AG09309 (cell line): ENCODE results near the gene IQSEC1.

Experiments used
- DNase-seq: peaks from one replicate; pipeline ENCODE4 v3.0.0-alpha.2; 2010; ENCODE audit warnings: low read depth
- H3K4me3 ChIP-seq: 2 replicates; pipeline ENCODE4 v1.5.1; 2011; ENCODE audit warnings: mild to moderate bottlenecking, low read depth, low read length, moderate library complexity; ENCODE audit not compliant: control insufficient read depth
- TF ChIP-seq, protein P1 (sequence below): IDR thresholded peaks from 2 replicates; pipeline ENCODE4 v1.5.1; 2011; ENCODE audit warnings: mild to moderate bottlenecking, low read depth, low read length, inconsistent platforms; ENCODE audit not compliant: insufficient read depth, control insufficient read depth; ENCODE audit errors: missing control alignments

The IQSEC1 gene

GRCh38 chr3:12898290-12898964, 174.8 kb downstream of the IQSEC1 start:
- DNase-seq = no peak
- TF ChIP-seq, protein P1, sequence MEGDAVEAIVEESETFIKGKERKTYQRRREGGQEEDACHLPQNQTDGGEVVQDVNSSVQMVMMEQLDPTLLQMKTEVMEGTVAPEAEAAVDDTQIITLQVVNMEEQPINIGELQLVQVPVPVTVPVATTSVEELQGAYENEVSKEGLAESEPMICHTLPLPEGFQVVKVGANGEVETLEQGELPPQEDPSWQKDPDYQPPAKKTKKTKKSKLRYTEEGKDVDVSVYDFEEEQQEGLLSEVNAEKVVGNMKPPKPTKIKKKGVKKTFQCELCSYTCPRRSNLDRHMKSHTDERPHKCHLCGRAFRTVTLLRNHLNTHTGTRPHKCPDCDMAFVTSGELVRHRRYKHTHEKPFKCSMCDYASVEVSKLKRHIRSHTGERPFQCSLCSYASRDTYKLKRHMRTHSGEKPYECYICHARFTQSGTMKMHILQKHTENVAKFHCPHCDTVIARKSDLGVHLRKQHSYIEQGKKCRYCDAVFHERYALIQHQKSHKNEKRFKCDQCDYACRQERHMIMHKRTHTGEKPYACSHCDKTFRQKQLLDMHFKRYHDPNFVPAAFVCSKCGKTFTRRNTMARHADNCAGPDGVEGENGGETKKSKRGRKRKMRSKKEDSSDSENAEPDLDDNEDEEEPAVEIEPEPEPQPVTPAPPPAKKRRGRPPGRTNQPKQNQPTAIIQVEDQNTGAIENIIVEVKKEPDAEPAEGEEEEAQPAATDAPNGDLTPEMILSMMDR = no peak
- H3K4me3 ChIP-seq = no peak overlapping the region

DNA sequence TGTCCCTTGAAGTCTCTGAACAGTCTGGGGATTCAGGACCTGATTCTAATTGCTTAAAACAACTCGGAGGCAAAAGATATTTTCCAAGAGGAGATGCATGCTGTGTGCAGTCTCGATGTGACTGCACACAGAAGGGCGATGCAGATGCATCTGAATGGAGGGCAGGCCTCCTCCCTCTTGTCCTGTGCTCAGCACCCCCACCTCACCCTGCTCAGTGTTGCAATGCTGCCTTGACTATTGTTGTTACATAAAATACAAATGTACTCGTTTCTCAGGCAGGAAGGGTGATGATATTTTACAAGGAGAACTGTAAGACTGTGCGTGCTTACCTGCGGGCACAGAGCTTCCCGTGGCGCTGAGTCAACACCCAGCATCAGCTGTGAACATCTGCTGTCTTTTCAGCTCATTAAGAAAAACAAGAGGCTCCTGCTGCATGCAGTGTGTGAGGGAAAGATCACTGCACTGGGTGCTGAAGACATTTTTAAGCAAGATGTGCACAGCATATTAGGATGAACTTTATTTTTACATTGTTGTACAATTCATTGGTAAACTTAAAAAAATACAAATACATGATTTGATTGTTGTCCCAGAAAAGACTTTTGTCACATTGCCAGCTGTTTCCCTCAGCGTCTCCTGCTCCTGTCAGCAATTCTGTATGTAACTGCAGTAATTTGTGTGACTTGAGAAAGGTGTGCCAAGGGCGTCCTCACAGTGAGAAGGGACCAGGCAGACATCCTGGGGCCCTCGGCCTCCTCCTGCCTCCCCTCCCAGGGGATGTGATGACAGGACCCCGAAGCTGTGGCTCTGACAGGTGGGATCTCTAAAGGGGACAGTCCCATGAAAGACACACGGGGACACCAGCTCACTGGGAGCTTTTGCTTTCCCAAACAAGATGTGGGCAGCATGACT, 175.6 kb downstream of the IQSEC1 start:
- DNase-seq = no peak
- TF ChIP-seq, protein P1 = no peak
- no peak overlapping the region for H3K4me3 ChIP-seq

- TF ChIP-seq, protein P1 = no peak
- no peak overlapping the region for H3K4me3 ChIP-seq
- DNase-seq = no peak
Measured at GRCh38 chr3:12896063-12896985, 176.9 kb downstream of the IQSEC1 start.

- no peak for DNase-seq
- TF ChIP-seq, protein P1 = no peak
Measured at GRCh38 chr3:12895391-12896062, 177.7 kb downstream of the IQSEC1 start.

DNA sequence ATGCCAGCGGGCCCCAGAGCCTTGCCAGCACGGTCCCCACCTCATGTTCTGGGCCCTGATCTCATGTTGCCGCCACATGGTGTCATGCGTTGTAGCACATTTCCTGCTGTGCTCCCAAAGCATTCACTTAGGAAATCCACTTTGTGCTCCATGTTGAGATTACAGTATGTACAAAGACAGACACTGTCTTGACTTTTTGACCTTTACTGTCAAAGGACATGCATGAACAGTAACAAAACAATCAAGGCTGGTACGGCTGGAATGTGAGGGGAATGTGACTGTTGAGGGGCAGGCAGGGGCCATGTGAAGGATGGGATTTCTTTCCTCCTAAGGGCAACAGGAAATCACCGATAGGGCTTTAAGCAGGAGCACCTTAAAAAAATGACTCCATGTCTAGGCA, 178.6 kb downstream of the IQSEC1 start:
- DNase-seq = no peak
- no peak overlapping the region for H3K4me3 ChIP-seq
- TF ChIP-seq, protein P1 = no peak

More at GRCh38 chr3:12895391-12896062, 177.7 kb downstream of the IQSEC1 start:
- H3K4me3 ChIP-seq = no peak overlapping the region
